ENCODE measurements around the gene HPS5.

GRCh38 chr11:18367431-18367830, 45.5 kb upstream of the HPS5 start:
- TF ChIP-seq ZSCAN30 (CRISPR knock-in tag; IDR thresholded peaks at IDR 0.05) = no peak
- TF ChIP-seq MAFF (IDR thresholded peaks at IDR 0.05; ENCODE audit: low read depth, low read length) = no peak
- TF ChIP-seq ZFP1 (CRISPR knock-in tag; IDR thresholded peaks at IDR 0.05) = no peak
- TF ChIP-seq ZNF263 (CRISPR knock-in tag; IDR thresholded peaks at IDR 0.05) = no peak
